Liver (tissue), 3 donors: ENCODE results near the gene PIAS4.

ENCODE experiments used
- EGR1 ChIP-seq, 2 donors: IDR thresholded peaks; 2 replicates each; pipeline ENCODE4 v1.6.1; 2016 to 2018; ENCODE audit warnings: antibody characterized with exemption in 2 of 2, low read depth in 2 of 2
- FOXA1 ChIP-seq: IDR thresholded peaks from 2 replicates; pipeline ENCODE4 v1.6.1; 2016; ENCODE audit warnings: antibody characterized with exemption
- GABPA ChIP-seq, 2 donors: IDR thresholded peaks in 1 of 2; conservative IDR thresholded peaks in 1 of 2; 2 replicates each; pipeline ENCODE4 v1.6.1; 2016; ENCODE audit warnings: antibody characterized with exemption in 2 of 2, mild to moderate bottlenecking in 1 of 2, moderate library complexity in 1 of 2
- JUND ChIP-seq, 2 donors: IDR thresholded peaks; 2 replicates each; pipeline ENCODE4 v1.6.1; 2016; ENCODE audit warnings: antibody characterized with exemption in 2 of 2
- RAD21 ChIP-seq, 2 donors: IDR thresholded peaks; 2 replicates each; pipeline ENCODE4 v1.6.1; 2016; ENCODE audit warnings: antibody characterized with exemption in 2 of 2, mild to moderate bottlenecking in 2 of 2
- RXRA ChIP-seq, 2 donors: IDR thresholded peaks; 2 replicates each; pipeline ENCODE4 v1.6.1; 2017 to 2018; ENCODE audit warnings: antibody characterized with exemption in 2 of 2, mild to moderate bottlenecking in 1 of 2
- SP1 ChIP-seq: IDR thresholded peaks from 2 replicates; pipeline ENCODE4 v1.6.1; 2018; ENCODE audit warnings: antibody characterized with exemption, mild to moderate bottlenecking
- TAF1 ChIP-seq: conservative IDR thresholded peaks from 2 replicates; pipeline ENCODE4 v1.6.1; 2016; ENCODE audit warnings: antibody characterized with exemption, mild to moderate bottlenecking
- YY1 ChIP-seq: IDR thresholded peaks from 2 replicates; pipeline ENCODE4 v1.6.1; 2016; ENCODE audit warnings: antibody characterized with exemption, mild to moderate bottlenecking
- TF ChIP-seq, protein P1 (sequence below): fragments of 150-350 bp; IDR thresholded peaks from 2 replicates; pipeline ENCODE4 v1.5.1; 2017; ENCODE audit warnings: improper control_type of control experiment, low read depth, low read length; ENCODE audit not compliant: missing input control
- TF ChIP-seq, protein P2 (sequence below): IDR thresholded peaks from 2 replicates; pipeline ENCODE4 v1.6.1; 2016; ENCODE audit warnings: antibody characterized with exemption, mild to moderate bottlenecking
- TF ChIP-seq, protein P3 (sequence below): IDR thresholded peaks from 2 replicates; pipeline ENCODE4 v1.6.1; 2016; ENCODE audit warnings: antibody characterized with exemption
- TF ChIP-seq, protein P4 (sequence below): IDR thresholded peaks from 2 replicates; pipeline ENCODE4 v1.6.1; 2016; ENCODE audit warnings: antibody characterized with exemption
- TF ChIP-seq, protein P5 (sequence below): IDR thresholded peaks from 2 replicates; pipeline ENCODE4 v1.6.1; 2016; ENCODE audit warnings: antibody characterized with exemption
- donor health status: healthy.
- donor health status: healthy.

DNA sequence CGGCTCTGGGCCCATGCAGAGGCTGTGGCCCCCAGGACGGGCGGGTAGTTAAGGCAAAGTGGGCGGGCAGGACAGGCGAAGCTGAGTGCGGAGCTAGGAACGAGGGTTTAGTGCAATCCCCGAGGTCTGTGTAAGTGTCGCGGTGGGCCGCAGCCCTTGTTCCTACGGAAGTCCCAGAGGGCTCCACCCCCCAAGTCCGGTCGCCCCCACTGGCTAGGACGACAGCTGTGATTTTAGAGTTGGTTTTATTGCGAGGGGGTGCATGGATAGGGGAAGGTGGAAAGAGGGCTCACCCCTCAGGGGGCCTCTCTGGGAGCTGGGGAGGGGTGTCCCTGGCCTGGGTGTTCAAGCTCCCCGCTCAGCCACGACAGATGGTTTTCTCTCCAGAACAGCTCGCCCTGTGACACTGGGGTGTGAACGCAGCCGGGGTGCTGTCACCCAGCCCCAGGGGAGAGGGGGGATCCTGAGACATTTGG is 37.5 kb downstream of the PIAS4 start:
- no peak for TF ChIP-seq GABPA (IDR thresholded peaks at IDR 0.05 in 1 of 2, conservative IDR thresholded peaks at IDR 0.05 in 1 of 2)
- TF ChIP-seq, protein P1, sequence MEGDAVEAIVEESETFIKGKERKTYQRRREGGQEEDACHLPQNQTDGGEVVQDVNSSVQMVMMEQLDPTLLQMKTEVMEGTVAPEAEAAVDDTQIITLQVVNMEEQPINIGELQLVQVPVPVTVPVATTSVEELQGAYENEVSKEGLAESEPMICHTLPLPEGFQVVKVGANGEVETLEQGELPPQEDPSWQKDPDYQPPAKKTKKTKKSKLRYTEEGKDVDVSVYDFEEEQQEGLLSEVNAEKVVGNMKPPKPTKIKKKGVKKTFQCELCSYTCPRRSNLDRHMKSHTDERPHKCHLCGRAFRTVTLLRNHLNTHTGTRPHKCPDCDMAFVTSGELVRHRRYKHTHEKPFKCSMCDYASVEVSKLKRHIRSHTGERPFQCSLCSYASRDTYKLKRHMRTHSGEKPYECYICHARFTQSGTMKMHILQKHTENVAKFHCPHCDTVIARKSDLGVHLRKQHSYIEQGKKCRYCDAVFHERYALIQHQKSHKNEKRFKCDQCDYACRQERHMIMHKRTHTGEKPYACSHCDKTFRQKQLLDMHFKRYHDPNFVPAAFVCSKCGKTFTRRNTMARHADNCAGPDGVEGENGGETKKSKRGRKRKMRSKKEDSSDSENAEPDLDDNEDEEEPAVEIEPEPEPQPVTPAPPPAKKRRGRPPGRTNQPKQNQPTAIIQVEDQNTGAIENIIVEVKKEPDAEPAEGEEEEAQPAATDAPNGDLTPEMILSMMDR = no peak
- TF ChIP-seq SP1 = no peak
- TF ChIP-seq, protein P2, sequence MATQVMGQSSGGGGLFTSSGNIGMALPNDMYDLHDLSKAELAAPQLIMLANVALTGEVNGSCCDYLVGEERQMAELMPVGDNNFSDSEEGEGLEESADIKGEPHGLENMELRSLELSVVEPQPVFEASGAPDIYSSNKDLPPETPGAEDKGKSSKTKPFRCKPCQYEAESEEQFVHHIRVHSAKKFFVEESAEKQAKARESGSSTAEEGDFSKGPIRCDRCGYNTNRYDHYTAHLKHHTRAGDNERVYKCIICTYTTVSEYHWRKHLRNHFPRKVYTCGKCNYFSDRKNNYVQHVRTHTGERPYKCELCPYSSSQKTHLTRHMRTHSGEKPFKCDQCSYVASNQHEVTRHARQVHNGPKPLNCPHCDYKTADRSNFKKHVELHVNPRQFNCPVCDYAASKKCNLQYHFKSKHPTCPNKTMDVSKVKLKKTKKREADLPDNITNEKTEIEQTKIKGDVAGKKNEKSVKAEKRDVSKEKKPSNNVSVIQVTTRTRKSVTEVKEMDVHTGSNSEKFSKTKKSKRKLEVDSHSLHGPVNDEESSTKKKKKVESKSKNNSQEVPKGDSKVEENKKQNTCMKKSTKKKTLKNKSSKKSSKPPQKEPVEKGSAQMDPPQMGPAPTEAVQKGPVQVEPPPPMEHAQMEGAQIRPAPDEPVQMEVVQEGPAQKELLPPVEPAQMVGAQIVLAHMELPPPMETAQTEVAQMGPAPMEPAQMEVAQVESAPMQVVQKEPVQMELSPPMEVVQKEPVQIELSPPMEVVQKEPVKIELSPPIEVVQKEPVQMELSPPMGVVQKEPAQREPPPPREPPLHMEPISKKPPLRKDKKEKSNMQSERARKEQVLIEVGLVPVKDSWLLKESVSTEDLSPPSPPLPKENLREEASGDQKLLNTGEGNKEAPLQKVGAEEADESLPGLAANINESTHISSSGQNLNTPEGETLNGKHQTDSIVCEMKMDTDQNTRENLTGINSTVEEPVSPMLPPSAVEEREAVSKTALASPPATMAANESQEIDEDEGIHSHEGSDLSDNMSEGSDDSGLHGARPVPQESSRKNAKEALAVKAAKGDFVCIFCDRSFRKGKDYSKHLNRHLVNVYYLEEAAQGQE = no peak
- TF ChIP-seq, protein P3, sequence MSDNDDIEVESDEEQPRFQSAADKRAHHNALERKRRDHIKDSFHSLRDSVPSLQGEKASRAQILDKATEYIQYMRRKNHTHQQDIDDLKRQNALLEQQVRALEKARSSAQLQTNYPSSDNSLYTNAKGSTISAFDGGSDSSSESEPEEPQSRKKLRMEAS = no peak
- no peak for TF ChIP-seq RAD21 (IDR thresholded peaks at IDR 0.05)
- no peak for TF ChIP-seq FOXA1
- TF ChIP-seq, protein P4, sequence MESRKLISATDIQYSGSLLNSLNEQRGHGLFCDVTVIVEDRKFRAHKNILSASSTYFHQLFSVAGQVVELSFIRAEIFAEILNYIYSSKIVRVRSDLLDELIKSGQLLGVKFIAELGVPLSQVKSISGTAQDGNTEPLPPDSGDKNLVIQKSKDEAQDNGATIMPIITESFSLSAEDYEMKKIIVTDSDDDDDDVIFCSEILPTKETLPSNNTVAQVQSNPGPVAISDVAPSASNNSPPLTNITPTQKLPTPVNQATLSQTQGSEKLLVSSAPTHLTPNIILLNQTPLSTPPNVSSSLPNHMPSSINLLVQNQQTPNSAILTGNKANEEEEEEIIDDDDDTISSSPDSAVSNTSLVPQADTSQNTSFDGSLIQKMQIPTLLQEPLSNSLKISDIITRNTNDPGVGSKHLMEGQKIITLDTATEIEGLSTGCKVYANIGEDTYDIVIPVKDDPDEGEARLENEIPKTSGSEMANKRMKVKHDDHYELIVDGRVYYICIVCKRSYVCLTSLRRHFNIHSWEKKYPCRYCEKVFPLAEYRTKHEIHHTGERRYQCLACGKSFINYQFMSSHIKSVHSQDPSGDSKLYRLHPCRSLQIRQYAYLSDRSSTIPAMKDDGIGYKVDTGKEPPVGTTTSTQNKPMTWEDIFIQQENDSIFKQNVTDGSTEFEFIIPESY = no peak
- TF ChIP-seq YY1 = no peak
- TF ChIP-seq RXRA (IDR thresholded peaks at IDR 0.05) = no peak
- TF ChIP-seq EGR1 (IDR thresholded peaks at IDR 0.05; ENCODE audit: low read depth in 2 of 2) = no peak
- TF ChIP-seq, protein P5, sequence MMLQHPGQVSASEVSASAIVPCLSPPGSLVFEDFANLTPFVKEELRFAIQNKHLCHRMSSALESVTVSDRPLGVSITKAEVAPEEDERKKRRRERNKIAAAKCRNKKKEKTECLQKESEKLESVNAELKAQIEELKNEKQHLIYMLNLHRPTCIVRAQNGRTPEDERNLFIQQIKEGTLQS = no peak
- no peak for TF ChIP-seq JUND (IDR thresholded peaks at IDR 0.05)
- TF ChIP-seq TAF1 = no peak
